HG03135 (cell line): Measurements from ENCODE around the gene NOC2L.

ENCODE experiments used
- ATAC-seq: cut with Tn5 transposase; IDR thresholded peaks from one replicate; pipeline ENCODE4 v1.9.1; 2021; ENCODE audit warnings: mild to moderate bottlenecking, moderate library complexity; ENCODE audit not compliant: unreplicated experiment

NOC2L gene

GRCh38 chr1:944341-945325 is 14.4 kb downstream of the NOC2L start:
- ATAC-seq: no peak

GRCh38 chr1:943545-944340 is 15.3 kb downstream of the NOC2L start:
- ATAC-seq: no peak

DNA sequence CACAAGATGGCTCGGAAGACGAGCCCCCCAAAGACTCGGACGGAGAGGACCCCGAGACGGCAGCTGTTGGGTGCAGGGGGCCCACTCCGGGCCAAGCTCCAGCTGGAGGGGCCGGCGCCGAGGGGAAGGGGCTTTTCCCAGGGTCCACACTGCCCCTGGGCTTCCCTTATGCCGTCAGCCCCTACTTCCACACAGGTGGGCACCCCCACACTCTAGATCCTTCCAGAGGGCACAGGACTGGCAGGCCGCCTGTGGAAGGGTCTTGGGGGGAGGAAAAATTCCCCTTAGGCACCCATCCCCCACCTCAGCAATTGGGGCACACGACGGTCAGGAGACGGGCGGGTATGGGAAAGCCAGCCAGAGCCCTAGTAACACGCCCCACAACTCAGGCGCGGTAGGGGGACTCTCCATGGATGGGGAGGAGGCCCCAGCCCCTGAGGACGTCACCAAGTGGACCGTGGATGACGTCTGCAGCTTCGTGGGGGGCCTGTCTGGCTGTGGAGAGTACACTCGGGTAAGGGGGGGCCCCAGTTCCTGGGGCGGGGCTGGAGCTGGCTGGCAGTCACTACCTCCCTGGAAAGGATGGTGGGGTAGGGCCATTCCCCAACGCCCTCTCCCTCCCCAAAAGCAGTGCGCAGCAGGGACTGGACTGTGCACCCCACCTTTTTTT is 16.1 kb downstream of the NOC2L start:
- ATAC-seq: no peak

- ATAC-seq: no peak
Measured at GRCh38 chr1:942411-942821, 16.6 kb downstream of the NOC2L start.

DNA sequence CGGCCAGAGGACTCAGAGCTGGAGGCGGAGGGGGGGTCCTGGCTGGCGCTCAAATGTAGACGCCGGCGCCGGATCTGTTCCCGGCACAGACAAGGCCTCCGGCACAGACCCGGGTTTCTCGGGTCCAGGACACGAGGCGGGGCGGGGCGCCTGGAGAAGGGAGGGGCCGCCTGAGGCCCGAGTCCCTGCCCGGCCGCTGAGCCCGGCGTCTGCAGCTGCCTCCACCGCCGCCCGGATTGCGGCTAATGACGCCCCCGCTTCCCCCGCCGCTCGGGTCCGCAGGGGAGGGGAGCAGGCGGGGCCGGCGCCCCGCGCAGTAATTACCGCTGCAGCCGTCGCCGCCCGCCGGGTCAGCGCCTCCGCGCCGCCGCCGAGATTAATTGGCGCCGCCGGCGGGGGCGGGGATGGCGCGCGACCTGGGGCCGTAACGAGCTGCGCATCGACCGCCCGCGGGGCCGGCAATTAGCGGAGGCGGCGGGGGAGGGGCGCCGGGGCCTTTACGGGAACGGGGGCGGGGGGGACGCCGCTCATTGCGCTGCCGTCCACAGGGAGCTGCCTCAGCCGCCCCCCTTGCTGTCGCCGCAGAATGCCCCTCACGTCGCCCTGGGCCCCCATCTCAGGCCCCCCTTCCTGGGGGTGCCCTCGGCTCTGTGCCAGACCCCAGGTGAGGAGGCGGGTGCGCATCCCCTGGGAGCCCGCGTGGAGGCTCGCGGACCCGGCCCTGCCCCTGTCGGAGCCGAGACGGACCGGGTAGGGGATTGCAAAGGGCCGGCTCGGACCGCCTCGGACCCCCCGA is 17.3 kb downstream of the NOC2L start:
- ATAC-seq: no peak

- no peak for ATAC-seq
Measured at GRCh38 chr1:941015-941587, 18.0 kb downstream of the NOC2L start.

DNA sequence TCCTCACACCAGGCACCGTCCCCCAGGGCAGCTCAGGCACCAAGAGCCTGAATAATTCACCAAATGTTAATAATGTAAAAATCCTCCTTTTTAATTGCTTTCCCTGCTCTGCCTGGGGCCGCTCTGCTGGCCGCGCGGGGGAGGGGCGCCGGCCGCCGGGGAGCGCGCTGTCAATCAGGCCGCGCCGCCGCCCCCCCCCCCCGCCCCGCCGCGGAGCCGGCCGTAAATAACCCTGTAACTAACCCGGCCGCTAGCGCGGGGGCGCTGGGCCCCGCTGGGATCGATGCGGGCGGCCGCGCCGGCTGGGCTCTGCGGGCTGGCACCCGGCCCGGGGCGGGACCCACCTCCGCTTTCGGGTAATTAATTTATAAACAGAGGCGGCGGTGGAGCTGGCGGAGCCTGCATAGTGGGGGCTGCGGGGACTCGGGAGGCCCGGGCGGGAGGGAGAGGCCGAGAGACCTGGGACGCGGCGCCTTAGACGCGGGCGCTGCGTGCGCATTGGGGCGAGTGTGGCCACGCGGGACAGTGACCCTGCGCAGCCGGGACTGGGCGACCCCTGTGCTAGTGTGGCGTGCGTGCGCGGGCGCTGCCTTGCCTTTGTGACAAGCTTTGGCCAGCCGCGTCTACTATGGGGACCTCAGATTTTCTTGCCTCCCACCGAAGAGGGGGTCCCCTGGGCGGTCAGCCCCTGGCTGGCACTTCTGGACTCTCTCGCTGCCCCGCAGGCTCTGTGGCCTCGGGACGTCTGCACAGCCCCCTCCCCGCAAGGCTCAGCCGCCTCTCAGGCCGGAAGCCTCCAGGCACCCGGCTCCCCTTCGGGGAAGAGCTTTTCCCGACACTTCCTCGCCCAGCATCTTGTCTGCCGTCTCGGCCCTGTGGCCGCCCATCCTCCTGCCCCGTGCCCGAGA is 18.7 kb downstream of the NOC2L start:
- no peak for ATAC-seq

DNA sequence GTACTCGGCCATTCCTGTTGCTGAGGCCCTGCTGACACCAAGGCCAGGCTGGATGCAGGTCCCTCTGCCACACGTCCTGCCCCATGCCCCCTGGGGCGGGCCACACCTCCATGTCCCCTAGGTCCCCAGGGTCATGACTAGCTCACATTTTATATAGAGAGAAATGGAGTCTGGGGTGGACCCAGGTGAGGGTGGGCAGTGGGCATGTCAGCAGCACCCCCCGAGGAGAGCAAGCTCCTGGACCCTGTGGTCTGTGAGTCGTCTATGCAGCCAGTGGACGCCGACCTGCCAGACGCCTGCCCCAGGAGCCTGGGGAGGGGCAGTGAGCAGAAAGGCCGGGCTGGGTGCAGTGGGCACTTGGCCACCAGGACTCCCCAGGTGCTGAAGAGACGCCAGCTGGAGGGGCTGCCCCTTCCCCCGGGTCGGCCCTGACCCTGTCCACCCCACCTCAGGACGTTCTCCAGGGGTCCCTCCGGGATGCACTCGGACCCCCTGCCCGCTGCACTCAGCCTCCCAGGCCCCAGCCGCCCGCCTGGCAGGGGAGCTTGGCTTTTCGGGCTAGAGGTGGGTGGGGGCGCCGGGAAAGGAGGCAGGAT is 19.4 kb downstream of the NOC2L start:
- ATAC-seq: no peak

GRCh38 chr1:938711-939489 is 20.2 kb downstream of the NOC2L start:
- no peak for ATAC-seq

DNA sequence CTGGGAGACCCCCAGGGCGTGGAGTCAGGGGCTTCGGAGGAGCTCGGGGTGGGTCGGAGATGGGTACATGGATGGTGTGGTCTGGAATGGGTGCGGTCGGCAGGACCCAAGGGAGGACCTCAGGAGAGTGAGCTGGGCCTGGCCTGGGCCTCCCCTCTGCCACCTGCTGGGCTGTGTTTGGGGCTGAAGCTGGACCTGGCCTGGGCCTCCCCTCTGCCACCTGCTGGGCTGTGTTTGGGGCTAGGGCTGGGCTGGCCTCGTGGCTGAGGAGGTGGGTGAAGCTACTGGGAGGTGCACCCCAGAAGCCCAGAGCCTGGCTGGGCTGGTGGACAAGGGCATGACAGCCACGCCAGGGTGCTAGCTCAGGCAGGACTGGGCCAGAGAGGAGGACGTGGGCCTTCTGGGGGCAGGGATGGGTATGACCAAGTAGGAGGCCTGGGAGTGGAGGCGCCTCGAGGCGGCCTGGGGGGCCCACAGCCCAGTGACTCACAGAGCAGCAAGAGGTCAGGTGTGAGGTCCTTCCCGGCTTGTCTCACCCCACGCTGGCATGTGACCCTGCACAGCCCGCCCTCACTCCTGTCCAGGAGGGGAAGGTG is 20.9 kb downstream of the NOC2L start:
- no peak for ATAC-seq

- ATAC-seq: no peak
Measured at GRCh38 chr1:937521-937920, 21.5 kb downstream of the NOC2L start.

- no peak for ATAC-seq
Measured at GRCh38 chr1:936348-937264, 22.4 kb downstream of the NOC2L start.

DNA sequence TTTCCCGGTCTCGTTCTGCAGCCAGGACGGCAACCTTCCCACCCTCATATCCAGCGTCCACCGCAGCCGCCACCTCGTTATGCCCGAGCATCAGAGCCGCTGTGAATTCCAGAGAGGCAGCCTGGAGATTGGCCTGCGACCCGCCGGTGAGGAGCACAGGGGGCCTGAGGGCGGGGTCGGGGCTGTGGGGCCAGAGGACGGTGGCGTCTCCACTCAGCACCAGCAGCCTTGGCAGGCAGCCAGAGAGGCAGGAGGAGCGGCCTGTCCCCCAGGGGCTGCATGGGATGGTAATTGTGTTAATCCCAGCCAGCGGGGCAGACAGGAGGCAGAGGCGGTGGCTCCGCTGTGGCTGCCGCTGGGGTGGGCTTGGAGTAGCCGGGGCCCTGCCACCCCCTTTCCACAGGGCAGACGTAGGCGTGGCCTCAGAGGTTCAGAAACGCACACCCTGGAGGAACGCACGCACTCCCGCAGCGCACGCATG is 23.3 kb downstream of the NOC2L start:
- no peak for ATAC-seq

- no peak for ATAC-seq
Measured at GRCh38 chr1:934991-935750, 23.9 kb downstream of the NOC2L start.

- no peak for ATAC-seq
Measured at GRCh38 chr1:933603-933940, 25.5 kb downstream of the NOC2L start.
